Duodenal mucosa (tissue), 2 donors: ENCODE data around the gene SLC46A2.
A peak's percentile ranks its signal among the peaks of the same experiment; 100 is the strongest.

Experiments used
- H3K27ac ChIP-seq: one replicate; pipeline ENCODE4 v1.7.0; 2013; ENCODE audit warnings: low read depth, low read length
- H3K27me3 ChIP-seq, 2 donors: one replicate each; pipeline ENCODE4 v1.7.0; 2013; ENCODE audit warnings: low read length in 2 of 2, control low read depth in 1 of 2; ENCODE audit not compliant: insufficient read depth in 2 of 2, control insufficient read depth in 1 of 2
- H3K36me3 ChIP-seq, 2 donors: one replicate each; pipeline ENCODE4 v1.7.0; 2013; ENCODE audit warnings: low read length in 2 of 2, control low read depth in 1 of 2; ENCODE audit not compliant: insufficient read depth in 2 of 2, control insufficient read depth in 1 of 2
- H3K4me1 ChIP-seq, 2 donors: one replicate each; pipeline ENCODE4 v1.7.0; 2013; ENCODE audit warnings: low read length in 2 of 2, control low read depth in 1 of 2; ENCODE audit not compliant: insufficient read depth in 2 of 2, control insufficient read depth in 1 of 2
- H3K4me3 ChIP-seq, 2 donors: one replicate each; pipeline ENCODE4 v1.7.0; 2013; ENCODE audit warnings: low read length in 2 of 2, low read depth in 1 of 2
- H3K9ac ChIP-seq, 2 donors: one replicate each; pipeline ENCODE4 v1.7.0; 2013; ENCODE audit warnings: low read length in 2 of 2, low read depth in 1 of 2
- H3K9me3 ChIP-seq, 2 donors: one replicate each; pipeline ENCODE4 v1.7.0; 2013; ENCODE audit warnings: low read length in 2 of 2, control low read depth in 1 of 2; ENCODE audit not compliant: control insufficient read depth in 1 of 2

The SLC46A2 gene

DNA sequence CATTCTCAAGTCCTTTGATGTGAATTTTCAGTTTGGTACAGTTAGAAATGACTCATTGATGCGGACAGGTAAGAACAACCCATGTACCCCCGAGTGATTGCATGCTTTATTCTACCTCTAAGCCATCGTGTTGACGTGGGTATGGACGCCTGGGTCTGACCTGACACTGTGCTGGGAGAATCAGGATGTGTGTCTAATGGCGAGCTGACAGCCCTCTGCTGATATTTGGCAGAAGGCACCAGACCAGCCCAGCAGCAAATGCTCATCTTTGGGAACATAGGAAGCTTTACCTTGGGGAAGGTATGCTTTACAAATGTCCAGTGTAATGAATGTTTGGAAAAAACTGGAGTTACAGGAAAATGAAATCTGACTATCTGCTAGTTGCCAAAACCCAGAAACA lies 20.1 kb downstream of the SLC46A2 start:
- H3K9ac ChIP-seq, result no peak overlapping the region
- H3K4me1 ChIP-seq, result peaks cover 9 to 10% of the 10 kb centered on the region in 2 donors
- no peaks in the 10 kb centered on the region for H3K27me3 ChIP-seq
- H3K36me3 ChIP-seq, result peaks cover 0 to 30% of the 10 kb centered on the region in 2 donors
- H3K27ac ChIP-seq, result no peak overlapping the region
- no peak overlapping the region for H3K4me3 ChIP-seq
- H3K9me3 ChIP-seq, result no peaks in the 10 kb centered on the region

DNA sequence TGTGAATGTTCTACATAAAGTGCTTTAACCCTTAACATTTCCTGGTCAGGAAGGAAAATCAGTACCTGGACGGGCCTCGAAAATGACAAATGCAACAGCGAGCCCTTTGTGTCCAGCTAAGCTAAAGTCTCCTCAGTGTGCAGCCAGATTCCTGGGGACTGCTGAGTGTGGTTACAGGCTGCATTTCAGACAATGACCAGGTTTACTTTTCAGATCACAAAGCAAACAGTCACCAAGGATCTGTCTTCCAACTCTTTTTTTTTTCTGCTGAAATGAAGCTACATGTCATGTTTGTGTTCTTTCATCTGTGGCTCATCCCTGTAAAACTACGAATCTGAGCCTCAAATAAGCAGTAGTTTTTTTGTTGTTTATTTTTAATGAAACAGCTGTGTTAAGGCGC lies 20.8 kb downstream of the SLC46A2 start:
- Histone ChIP-seq H3K27me3 (no peaks in the 10 kb centered on the region), H3K36me3 (peaks cover 0 to 33% of the 10 kb centered on the region in 2 donors), H3K27ac (no peak overlapping the region)

DNA sequence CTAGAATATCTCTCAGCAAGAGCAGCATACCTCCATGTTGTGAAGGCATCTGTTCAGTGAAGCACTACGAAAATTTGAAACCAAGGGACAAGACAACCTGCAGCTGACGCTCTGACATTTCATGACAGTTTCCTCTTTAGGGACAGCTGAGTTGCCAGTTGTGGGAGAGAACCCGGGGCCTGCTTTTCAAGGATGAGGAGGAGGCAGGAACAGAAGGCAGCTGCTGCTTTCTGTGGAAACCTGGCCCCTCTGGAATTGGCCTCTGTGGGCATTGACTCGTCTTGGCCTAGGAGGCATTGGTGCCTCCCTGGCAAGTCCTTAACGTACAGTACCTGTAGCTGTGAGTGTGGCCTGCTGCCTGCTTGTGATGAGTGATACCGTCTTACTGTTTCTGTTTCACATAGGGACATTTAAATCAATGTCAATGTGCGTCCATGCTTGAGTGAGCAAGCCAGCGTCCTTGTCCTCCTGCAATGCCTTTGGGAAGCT lies 21.6 kb downstream of the SLC46A2 start:
- no peak overlapping the region for H3K27ac ChIP-seq
- H3K9me3 ChIP-seq, result no peaks in the 10 kb centered on the region
- H3K4me3 ChIP-seq, result no peak overlapping the region
- peaks cover 0 to 38% of the 10 kb centered on the region in 2 donors for H3K36me3 ChIP-seq
- no peak overlapping the region for H3K9ac ChIP-seq
- H3K27me3 ChIP-seq, result no peaks in the 10 kb centered on the region
- H3K4me1 ChIP-seq, result peaks cover 9 to 10% of the 10 kb centered on the region in 2 donors

More for the DNA sequence above, 20.8 kb downstream of the SLC46A2 start:
- Histone ChIP-seq H3K4me1 (peaks cover 9 to 10% of the 10 kb centered on the region in 2 donors), H3K9ac (no peak overlapping the region), H3K9me3 (no peaks in the 10 kb centered on the region), H3K4me3 (no peak overlapping the region)

DNA sequence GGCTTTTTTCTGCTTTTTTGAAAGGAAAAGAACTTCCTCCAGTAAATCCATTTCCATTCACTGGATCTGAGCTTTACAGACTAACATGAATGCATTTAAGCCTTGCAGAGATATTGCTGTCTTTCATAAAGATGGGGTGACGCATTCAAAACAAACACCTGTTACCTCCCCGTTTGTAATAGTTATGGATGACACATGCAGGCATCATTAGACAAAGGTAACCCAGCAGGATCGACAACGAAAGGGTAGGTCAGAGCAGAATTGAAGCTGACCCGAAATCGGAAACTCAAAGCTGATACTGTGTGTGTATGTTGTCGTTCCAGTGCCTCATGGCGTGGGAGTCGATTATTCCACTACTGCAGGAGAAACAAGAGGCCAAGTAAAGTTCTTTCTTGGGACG lies 22.2 kb downstream of the SLC46A2 start:
- peaks cover 0 to 39% of the 10 kb centered on the region in 2 donors for H3K36me3 ChIP-seq
- H3K27ac ChIP-seq, result no peak overlapping the region
- no peaks in the 10 kb centered on the region for H3K9me3 ChIP-seq
- no peaks in the 10 kb centered on the region for H3K27me3 ChIP-seq
- H3K4me3 ChIP-seq, result no peak overlapping the region
- peaks cover 9 to 10% of the 10 kb centered on the region in 2 donors for H3K4me1 ChIP-seq
- H3K9ac ChIP-seq, result no peak overlapping the region

DNA sequence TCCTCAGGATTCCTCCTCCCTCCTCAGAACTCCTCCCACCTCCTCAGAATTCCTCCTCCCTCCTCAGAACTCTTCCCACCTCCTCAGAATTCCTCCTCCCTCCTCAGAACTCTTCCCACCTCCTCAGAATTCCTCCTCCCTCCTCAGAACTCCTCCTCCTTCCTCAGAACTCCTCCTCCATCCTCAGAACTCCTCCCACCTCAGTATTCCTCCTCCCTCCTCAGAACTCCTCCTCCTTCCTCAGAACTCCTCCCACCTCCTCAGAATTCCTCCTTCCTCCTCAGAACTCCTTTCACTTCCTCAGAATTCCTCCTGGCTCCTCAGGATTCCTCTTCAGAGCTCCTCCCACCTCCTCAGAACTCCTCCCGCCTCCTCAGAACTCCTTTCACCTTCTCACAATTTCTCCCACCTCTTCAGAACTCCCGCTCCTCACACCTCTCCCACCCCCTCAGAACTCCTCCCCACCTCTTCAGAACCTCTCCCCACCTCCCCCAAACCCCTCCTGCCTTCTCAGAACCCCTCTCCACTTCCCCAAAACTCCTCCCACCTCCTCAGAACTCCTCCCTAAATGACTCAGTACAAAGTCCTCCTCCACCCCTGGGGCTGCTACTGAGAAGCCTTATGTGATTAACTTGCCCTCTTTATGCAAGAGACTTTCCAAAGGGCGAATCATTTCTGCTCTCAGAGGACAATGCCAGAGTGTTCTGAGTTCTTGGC lies 23.2 kb downstream of the SLC46A2 start:
- Histone ChIP-seq H3K27ac (peak overlapping the region; percentile 55), H3K9me3 (no peaks in the 10 kb centered on the region), H3K36me3 (peaks cover 0 to 39% of the 10 kb centered on the region in 2 donors), H3K4me3 (no peak overlapping the region), H3K9ac (no peak overlapping the region), H3K4me1 (peaks cover 14 to 15% of the 10 kb centered on the region in 2 donors), H3K27me3 (no peaks in the 10 kb centered on the region)

DNA sequence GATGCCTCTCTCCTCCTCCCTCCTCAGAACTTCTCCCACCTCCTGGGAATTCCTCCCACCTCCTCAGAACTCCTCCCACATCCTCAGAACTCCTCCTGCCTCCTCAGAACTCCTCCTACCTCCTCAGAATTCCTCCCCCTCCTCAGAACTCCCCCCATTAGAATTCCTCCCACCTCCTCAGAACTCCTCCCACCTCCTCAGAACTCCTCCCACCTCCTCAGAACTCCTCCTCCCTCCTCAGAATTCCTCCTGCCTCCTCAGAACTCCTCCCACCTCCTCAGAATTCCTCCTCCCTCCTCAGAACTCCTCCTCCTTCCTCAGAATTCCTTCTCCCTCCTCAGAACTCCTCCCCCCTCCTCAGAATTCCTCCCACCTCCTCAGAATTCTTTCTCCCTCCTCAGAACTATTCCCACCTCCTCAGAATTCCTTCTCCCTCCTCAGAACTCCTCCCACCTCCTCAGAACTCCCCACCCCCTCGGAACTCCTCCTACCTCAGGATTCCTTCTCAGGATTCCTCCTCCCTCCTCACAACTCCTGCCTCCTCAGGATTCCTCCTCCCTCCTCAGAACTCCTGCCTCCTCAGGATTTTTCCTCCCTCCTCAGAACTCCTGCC lies 23.9 kb downstream of the SLC46A2 start:
- no peak overlapping the region for H3K27ac ChIP-seq
- H3K9me3 ChIP-seq, result no peaks in the 10 kb centered on the region
- H3K36me3 ChIP-seq, result peaks cover 0 to 39% of the 10 kb centered on the region in 2 donors
- peaks cover 14 to 15% of the 10 kb centered on the region in 2 donors for H3K4me1 ChIP-seq
- no peak overlapping the region for H3K9ac ChIP-seq
- H3K27me3 ChIP-seq, result no peaks in the 10 kb centered on the region
- H3K4me3 ChIP-seq, result no peak overlapping the region

DNA sequence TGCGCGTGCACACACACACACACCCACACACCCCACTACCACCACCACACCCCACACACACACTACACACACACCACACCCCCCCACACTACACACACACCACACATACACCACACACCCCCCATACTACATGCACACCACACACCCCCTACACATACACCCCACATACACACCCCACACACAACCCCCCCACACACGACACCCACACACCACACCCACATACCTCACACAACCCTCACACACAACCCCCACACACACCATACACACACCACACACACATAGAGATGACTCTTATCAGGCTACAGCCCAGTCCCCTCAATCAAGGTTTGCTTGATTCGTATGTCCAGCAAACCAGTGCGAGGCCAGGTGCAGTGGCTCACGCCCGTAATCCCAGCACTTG lies 25.7 kb downstream of the SLC46A2 start:
- Histone ChIP-seq H3K27ac (no peak overlapping the region), H3K4me3 (no peak overlapping the region), H3K4me1 (peaks cover 14 to 15% of the 10 kb centered on the region in 2 donors)

DNA sequence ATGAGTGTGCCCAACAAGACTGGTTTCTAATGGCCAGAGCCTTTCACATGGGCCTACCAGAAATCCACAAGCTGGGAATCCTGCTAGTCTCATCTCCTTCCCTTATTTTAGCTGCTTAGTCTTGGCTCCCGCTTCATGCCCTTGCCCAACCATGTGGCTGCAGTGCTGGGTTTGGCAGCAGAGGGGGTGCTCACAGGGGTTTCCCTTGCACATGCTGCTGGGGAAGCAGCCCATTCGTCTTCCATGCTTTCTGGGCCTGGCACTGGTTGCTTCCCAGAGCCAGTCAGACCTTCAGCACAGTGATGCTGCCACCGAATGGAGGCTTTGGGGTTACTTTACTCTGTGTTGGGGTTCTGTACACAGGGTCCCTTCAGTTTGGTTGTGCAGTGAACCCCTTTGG lies 26.3 kb downstream of the SLC46A2 start:
- Histone ChIP-seq H3K4me3 (no peak overlapping the region), H3K27ac (no peak overlapping the region), H3K27me3 (no peaks in the 10 kb centered on the region), H3K4me1 (peaks cover 14 to 15% of the 10 kb centered on the region in 2 donors), H3K36me3 (peaks cover 0 to 23% of the 10 kb centered on the region in 2 donors), H3K9me3 (no peaks in the 10 kb centered on the region), H3K9ac (no peak overlapping the region)

More for the DNA sequence above, 25.7 kb downstream of the SLC46A2 start:
- peaks cover 0 to 29% of the 10 kb centered on the region in 2 donors for H3K36me3 ChIP-seq
- no peaks in the 10 kb centered on the region for H3K27me3 ChIP-seq
- no peak overlapping the region for H3K9ac ChIP-seq
- no peaks in the 10 kb centered on the region for H3K9me3 ChIP-seq

DNA sequence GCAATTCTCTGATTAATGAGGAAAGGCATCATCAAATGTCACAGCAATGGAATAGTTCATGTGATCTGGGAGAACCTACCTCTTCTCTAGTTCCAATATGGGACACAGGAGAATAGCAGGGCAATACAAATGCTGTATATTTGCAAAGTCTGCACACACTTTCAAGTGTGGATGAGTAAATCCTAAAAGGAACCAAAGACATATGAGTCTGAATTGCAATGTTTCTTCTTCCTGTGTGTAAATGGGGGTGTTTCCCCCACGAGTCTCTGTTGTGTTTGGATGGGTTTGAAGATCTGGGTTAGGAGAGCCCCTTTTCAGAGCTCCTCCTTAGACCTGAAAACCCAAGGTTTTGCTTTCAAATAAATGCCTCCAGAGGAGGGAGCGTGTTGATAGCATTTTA lies 26.9 kb downstream of the SLC46A2 start:
- H3K27me3 ChIP-seq, result no peaks in the 10 kb centered on the region
- no peak overlapping the region for H3K27ac ChIP-seq
- H3K36me3 ChIP-seq, result peaks cover 0 to 18% of the 10 kb centered on the region in 2 donors
- no peak overlapping the region for H3K4me3 ChIP-seq
- no peak overlapping the region for H3K9ac ChIP-seq
- peaks cover 14 to 15% of the 10 kb centered on the region in 2 donors for H3K4me1 ChIP-seq
- no peaks in the 10 kb centered on the region for H3K9me3 ChIP-seq

DNA sequence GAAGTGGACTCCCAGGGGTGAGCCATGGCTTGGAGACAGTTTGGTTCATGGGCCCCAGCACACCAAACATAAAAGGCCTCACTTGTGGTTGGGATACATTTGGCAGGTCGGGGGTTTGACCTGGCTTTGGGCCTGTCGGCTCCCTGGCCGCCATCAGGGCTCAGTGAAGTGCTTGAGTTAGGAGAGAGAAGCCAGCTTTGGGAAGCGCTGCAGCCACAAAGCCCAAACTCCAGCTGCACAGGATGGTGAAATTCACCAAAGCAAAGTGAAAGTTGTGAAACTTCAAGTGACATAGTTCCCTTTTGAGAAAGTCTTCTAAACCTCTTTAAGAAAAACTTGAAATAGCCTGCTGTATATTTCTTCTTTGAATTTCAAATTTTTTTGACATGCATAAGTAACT lies 27.5 kb downstream of the SLC46A2 start:
- H3K27me3 ChIP-seq, result no peaks in the 10 kb centered on the region
- H3K36me3 ChIP-seq, result peaks cover 0 to 13% of the 10 kb centered on the region in 2 donors
- H3K4me3 ChIP-seq, result no peak overlapping the region
- no peaks in the 10 kb centered on the region for H3K9me3 ChIP-seq
- no peak overlapping the region for H3K27ac ChIP-seq
- H3K4me1 ChIP-seq, result peaks cover 9 to 10% of the 10 kb centered on the region in 2 donors
- H3K9ac ChIP-seq, result no peak overlapping the region
